ENCODE data around the gene HARBI1. TPM values are rescaled to one million over a fixed set of nuclear protein-coding genes. Genes with fewer than 3 reads are reported as not detected.

Gene HARBI1
- total and polyA plus RNA-seq, 2 of the 4 experiments (the other 2 are of a cell fraction) = 2.7 to 5.2 TPM

DNA sequence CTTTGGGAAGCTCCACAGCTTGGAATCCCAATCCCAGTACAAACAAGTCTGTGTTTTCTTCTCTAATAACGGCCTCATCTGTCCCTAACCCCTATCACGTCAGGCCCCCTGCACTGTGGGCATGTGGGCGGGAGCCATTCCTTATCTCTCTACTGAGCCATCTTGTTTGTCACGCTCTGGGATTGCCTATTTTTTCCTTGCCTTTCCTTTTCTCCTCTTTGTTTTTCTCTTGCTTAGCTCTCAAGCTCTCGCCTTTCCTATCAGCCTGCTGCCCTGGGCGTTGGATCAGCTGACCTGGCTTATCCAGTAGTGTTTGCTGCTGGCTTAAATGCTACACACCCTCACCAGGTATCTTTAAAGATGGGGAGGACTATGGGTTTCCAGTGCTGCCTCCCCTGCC, 47.6 kb upstream of the HARBI1 start:
- Histone ChIP-seq H3K27ac (ENCODE audit: insufficient read depth, low read length) (no peak overlapping the region), H3K36me3 (ENCODE audit: control insufficient read depth, insufficient read depth, low read length) (peaks cover 46% of the 10 kb centered on the region), H4K20me1 (ENCODE audit: insufficient read depth, low read length) (no peaks in the 10 kb centered on the region), H3K4ac (ENCODE audit: low read depth, low read length) (no peak overlapping the region), H2AK9ac (replicated peaks; ENCODE audit: low read depth, low read length, poor library complexity) (no peak overlapping the region), H4K91ac (ENCODE audit: insufficient read depth, low read depth, low read length) (no peak overlapping the region), H4K8ac (ENCODE audit: low read depth in 2 of 2, low read length in 2 of 2) (no peak overlapping the region), H2BK20ac (ENCODE audit: low read depth, low read length) (no peak overlapping the region), H3K27me3 (ENCODE audit: control insufficient read depth, insufficient read depth, low read length) (no peaks in the 10 kb centered on the region), H3K4me1 (ENCODE audit: control insufficient read depth, insufficient read depth, low read length) (peaks cover 5% of the 10 kb centered on the region), H2BK15ac (ENCODE audit: low read depth, low read length) (no peak overlapping the region), H2AFZ (replicated peaks; ENCODE audit: low read length, poor library complexity) (no peak overlapping the region), H4K5ac (ENCODE audit: low read depth, low read length) (no peak overlapping the region), H3K4me2 (ENCODE audit: low read depth, low read length) (no peak overlapping the region), H3K14ac (replicated peaks; ENCODE audit: low read depth, low read length) (no peak overlapping the region), H3K23ac (ENCODE audit: low read depth, low read length) (no peak overlapping the region), H3K79me1 (ENCODE audit: low read depth in 1 of 2, low read length in 2 of 2) (peaks cover 0 to 8% of the 10 kb centered on the region in 2 experiments; a peak in 2 of 4 replicates), H3K18ac (ENCODE audit: low read depth, low read length) (no peak overlapping the region), H2BK5ac (ENCODE audit: low read depth, low read length, poor library complexity, severe bottlenecking) (no peak overlapping the region), H2BK120ac (ENCODE audit: low read depth, low read length) (no peak overlapping the region), H3K9ac (ENCODE audit: low read depth, low read length) (no peak overlapping the region), H3K9me1 (ENCODE audit: insufficient read depth, low read length) (peaks cover 12% of the 10 kb centered on the region), H3K9me3 (ENCODE audit: control insufficient read depth, insufficient read depth, low read length) (no peaks in the 10 kb centered on the region), H2AK5ac (ENCODE audit: low read depth, low read length) (no peak overlapping the region), H3K56ac (ENCODE audit: extremely low read depth, insufficient read depth, low read length) (no peak overlapping the region), H3K4me3 (ENCODE audit: insufficient read depth, low read depth, low read length) (no peak overlapping the region)
- intact Hi-C loops (cut with micrococcal nuclease) = no loop called here
- no TSS peak for BruUV-seq (replicated peaks)
- CTCF ChIA-PET = no interaction called here
- ATAC-seq (ENCODE audit: low read depth) (no peak), DNase-seq (no peak)
- 47% methylated on average over 2 of the region's 6 CpGs; no CpG with 5 or more reads in 1 of the 2 experiments for WGBS, 2 experiments (ENCODE audit: extremely low coverage in 2 of 2, insufficient read length in 1 of 2)
- TF ChIP-seq POLR2A (IDR thresholded peaks at IDR 0.05; ENCODE audit: low read depth, low read length) (no peak), RAD21 (IDR thresholded peaks at IDR 0.05; ENCODE audit: low read length) (no peak), FOS (IDR thresholded peaks at IDR 0.05; ENCODE audit: low read depth, low read length) (no peak), MAFK (IDR thresholded peaks at IDR 0.05; ENCODE audit: low read depth, low read length) (no peak), MXI1 (IDR thresholded peaks at IDR 0.05; ENCODE audit: borderline replicate concordance, low read depth, low read length) (no peak), CEBPB (IDR thresholded peaks at IDR 0.05; ENCODE audit: low read depth, low read length) (no peak), RCOR1 (IDR thresholded peaks at IDR 0.05; ENCODE audit: insufficient replicate concordance, low read length) (no peak), SMC3 (IDR thresholded peaks at IDR 0.05; ENCODE audit: low read depth, low read length) (no peak), MAZ (IDR thresholded peaks at IDR 0.05; ENCODE audit: borderline replicate concordance, low read depth, low read length) (no peak), CHD1 (IDR thresholded peaks at IDR 0.05; ENCODE audit: low read depth, low read length) (no peak), BHLHE40 (IDR thresholded peaks at IDR 0.05; ENCODE audit: low read depth, low read length) (no peak)
- TF ChIP-seq, protein P1, sequence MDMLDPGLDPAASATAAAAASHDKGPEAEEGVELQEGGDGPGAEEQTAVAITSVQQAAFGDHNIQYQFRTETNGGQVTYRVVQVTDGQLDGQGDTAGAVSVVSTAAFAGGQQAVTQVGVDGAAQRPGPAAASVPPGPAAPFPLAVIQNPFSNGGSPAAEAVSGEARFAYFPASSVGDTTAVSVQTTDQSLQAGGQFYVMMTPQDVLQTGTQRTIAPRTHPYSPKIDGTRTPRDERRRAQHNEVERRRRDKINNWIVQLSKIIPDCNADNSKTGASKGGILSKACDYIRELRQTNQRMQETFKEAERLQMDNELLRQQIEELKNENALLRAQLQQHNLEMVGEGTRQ (IDR thresholded peaks at IDR 0.05; ENCODE audit: low read depth, low read length) = no peak
- TF ChIP-seq, protein P2, sequence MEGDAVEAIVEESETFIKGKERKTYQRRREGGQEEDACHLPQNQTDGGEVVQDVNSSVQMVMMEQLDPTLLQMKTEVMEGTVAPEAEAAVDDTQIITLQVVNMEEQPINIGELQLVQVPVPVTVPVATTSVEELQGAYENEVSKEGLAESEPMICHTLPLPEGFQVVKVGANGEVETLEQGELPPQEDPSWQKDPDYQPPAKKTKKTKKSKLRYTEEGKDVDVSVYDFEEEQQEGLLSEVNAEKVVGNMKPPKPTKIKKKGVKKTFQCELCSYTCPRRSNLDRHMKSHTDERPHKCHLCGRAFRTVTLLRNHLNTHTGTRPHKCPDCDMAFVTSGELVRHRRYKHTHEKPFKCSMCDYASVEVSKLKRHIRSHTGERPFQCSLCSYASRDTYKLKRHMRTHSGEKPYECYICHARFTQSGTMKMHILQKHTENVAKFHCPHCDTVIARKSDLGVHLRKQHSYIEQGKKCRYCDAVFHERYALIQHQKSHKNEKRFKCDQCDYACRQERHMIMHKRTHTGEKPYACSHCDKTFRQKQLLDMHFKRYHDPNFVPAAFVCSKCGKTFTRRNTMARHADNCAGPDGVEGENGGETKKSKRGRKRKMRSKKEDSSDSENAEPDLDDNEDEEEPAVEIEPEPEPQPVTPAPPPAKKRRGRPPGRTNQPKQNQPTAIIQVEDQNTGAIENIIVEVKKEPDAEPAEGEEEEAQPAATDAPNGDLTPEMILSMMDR (conservative IDR thresholded peaks at IDR 0.05; ENCODE audit: low read depth, low read length) = no peak
- in situ Hi-C loops (cut with MboI; ENCODE audit: low sequenced_read_pairs) = no loop called here
- POLR2A ChIA-PET (ENCODE audit: unreplicated experiment) = no interaction called here
- dilution Hi-C loops (cut with HindIII; ENCODE audit: low sequenced_read_pairs, unreplicated experiment) = no loop called here

Measured in IMR-90 (cell line).